ENCODE data around the gene RIPOR1.

Gene RIPOR1

DNA sequence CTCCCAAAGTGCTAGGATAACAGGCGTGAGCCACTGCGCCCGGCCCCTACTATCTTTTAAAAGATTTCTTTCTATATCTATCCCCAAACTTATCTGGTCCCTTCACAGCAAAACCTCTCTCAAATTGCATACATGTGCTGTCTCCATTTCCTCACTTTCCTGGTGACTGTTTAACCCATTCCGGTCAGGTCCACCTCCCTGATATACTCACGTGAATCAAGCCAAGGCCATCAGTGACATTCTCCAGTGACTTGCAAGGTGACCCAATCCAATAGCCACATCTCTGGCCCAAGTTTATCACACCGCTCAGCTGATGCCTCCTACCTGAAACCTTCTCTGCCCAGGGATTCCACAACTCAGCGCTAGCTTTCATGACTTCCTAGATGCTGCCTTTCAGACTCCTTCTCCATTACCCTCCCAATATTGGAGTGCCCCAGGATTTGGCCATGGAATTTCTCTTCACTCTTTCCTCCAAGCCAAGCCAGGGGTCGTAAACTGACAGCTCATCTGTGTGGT, 32.3 kb downstream of the RIPOR1 start:
- Histone ChIP-seq H3K36me3 (ENCODE audit: low read length) (no peaks in the 10 kb centered on the region), H3K9ac (ENCODE audit: low read length) (peak overlapping the region; percentile 98), H4K20me1 (ENCODE audit: low read depth, low read length) (no peaks in the 10 kb centered on the region), H3K27ac (ENCODE audit: low read depth, low read length) (peak overlapping the region; percentile 94), H3K27me3 (ENCODE audit: low read length) (no peaks in the 10 kb centered on the region), H3K4me2 (ENCODE audit: low read depth, low read length, poor library complexity, severe bottlenecking) (peak overlapping the region; percentile 94), H3K79me2 (ENCODE audit: insufficient read depth, low read length) (peaks cover 76% of the 10 kb centered on the region), H2AFZ (ENCODE audit: low read depth, low read length, severe bottlenecking) (no peak overlapping the region), H3F3A (ENCODE audit: insufficient read depth) (peaks cover 20% of the 10 kb centered on the region), H3K4me3 (ENCODE audit: insufficient read depth, low read length, poor library complexity, severe bottlenecking) (peak overlapping the region; percentile 75), H3K9me2 (replicated peaks; ENCODE audit: insufficient read depth, low read length) (no peaks in the 10 kb centered on the region), H3K9me3 (ENCODE audit: insufficient read depth, low read length) (no peaks in the 10 kb centered on the region)
- no peak for TF ChIP-seq EZH2phosphoT487 (conservative IDR thresholded peaks at IDR 0.05; ENCODE audit: low read length)
- TF ChIP-seq, protein P1, sequence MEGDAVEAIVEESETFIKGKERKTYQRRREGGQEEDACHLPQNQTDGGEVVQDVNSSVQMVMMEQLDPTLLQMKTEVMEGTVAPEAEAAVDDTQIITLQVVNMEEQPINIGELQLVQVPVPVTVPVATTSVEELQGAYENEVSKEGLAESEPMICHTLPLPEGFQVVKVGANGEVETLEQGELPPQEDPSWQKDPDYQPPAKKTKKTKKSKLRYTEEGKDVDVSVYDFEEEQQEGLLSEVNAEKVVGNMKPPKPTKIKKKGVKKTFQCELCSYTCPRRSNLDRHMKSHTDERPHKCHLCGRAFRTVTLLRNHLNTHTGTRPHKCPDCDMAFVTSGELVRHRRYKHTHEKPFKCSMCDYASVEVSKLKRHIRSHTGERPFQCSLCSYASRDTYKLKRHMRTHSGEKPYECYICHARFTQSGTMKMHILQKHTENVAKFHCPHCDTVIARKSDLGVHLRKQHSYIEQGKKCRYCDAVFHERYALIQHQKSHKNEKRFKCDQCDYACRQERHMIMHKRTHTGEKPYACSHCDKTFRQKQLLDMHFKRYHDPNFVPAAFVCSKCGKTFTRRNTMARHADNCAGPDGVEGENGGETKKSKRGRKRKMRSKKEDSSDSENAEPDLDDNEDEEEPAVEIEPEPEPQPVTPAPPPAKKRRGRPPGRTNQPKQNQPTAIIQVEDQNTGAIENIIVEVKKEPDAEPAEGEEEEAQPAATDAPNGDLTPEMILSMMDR (IDR thresholded peaks at IDR 0.05; ENCODE audit: insufficient read depth, low read length, poor library complexity, severe bottlenecking), result no peak

DNA sequence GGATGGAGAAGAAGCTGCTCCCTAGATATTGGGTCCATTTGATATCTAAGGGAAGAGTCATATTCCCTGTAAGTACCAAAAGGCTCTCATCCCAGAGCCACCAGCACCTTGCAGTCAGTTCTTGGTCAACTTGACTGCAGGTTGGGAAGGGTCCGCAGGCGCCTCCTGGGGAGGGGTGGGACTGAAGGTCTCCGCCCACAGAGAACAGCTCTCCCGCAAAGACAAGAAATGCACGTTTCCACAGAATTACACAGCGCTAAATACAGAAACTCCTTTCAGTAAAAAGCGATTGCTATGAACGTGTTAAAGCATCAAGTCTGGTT, 32.8 kb downstream of the RIPOR1 start:
- TF ChIP-seq, protein P1 (IDR thresholded peaks at IDR 0.05; ENCODE audit: insufficient read depth, low read length, poor library complexity, severe bottlenecking), result no peak
- TF ChIP-seq EZH2phosphoT487 (conservative IDR thresholded peaks at IDR 0.05; ENCODE audit: low read length), result no peak
- peaks cover 81% of the 10 kb centered on the region for H3K79me2 ChIP-seq (ENCODE audit: insufficient read depth, low read length)
- peak overlapping the region; percentile 94 for H3K27ac ChIP-seq (ENCODE audit: low read depth, low read length)
- H4K20me1 ChIP-seq (ENCODE audit: low read depth, low read length), result no peaks in the 10 kb centered on the region
- no peaks in the 10 kb centered on the region for H3K36me3 ChIP-seq (ENCODE audit: low read length)
- no peaks in the 10 kb centered on the region for H3K9me3 ChIP-seq (ENCODE audit: insufficient read depth, low read length)
- peak overlapping the region; percentile 98 for H3K9ac ChIP-seq (ENCODE audit: low read length)
- peak overlapping the region; percentile 69 for H2AFZ ChIP-seq (ENCODE audit: low read depth, low read length, severe bottlenecking)
- H3K4me3 ChIP-seq (ENCODE audit: insufficient read depth, low read length, poor library complexity, severe bottlenecking), result peak overlapping the region; percentile 75
- peaks cover 17% of the 10 kb centered on the region for H3F3A ChIP-seq (ENCODE audit: insufficient read depth)
- H3K27me3 ChIP-seq (ENCODE audit: low read length), result no peaks in the 10 kb centered on the region
- peak overlapping the region; percentile 94 for H3K4me2 ChIP-seq (ENCODE audit: low read depth, low read length, poor library complexity, severe bottlenecking)
- no peaks in the 10 kb centered on the region for H3K9me2 ChIP-seq (replicated peaks; ENCODE audit: insufficient read depth, low read length)

DNA sequence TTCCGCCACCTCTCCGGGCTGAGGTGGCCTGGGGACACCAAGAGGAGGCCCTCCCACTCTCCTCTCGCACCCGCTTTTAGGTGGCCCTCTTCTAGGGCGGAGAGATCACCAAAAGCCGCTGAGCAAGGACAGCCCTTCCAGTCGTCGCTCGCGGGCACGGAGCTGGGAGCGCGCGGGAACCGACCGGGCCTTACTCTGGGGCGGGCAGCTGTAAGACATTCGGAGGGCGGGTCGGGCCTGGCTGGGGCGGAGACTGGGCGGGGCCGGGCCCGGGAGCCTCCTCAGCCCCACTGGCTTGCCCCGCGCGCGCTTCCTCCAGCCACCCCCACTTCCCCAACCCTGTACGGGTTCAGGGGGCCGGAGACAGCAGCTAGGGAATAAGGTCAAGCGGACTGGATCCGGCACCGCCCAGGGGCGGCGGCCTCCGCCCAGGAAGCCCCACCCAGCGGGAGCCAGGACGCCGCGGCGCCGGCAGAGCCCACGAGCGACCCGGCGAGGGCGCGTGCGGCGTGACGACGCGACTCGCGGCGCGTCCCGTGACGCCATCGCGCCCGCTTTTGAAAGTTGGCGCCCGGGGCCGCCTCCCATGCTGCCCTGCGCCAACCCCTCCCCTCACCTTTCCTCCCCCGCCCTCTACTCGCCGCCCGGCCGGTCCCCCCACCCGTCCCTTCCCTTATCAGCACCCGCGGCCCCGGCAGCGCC, 33.3 kb downstream of the RIPOR1 start:
- H3K27ac ChIP-seq (ENCODE audit: low read depth, low read length), result peak overlapping the region; percentile 94
- H2AFZ ChIP-seq (ENCODE audit: low read depth, low read length, severe bottlenecking), result peak overlapping the region; percentile 69
- H3K27me3 ChIP-seq (ENCODE audit: low read length), result no peaks in the 10 kb centered on the region
- peak overlapping the region; percentile 94 for H3K4me2 ChIP-seq (ENCODE audit: low read depth, low read length, poor library complexity, severe bottlenecking)
- H4K20me1 ChIP-seq (ENCODE audit: low read depth, low read length), result no peaks in the 10 kb centered on the region
- peak overlapping the region; percentile 75 for H3K4me3 ChIP-seq (ENCODE audit: insufficient read depth, low read length, poor library complexity, severe bottlenecking)
- TF ChIP-seq, protein P1 (IDR thresholded peaks at IDR 0.05; ENCODE audit: insufficient read depth, low read length, poor library complexity, severe bottlenecking), result no peak
- TF ChIP-seq EZH2phosphoT487 (conservative IDR thresholded peaks at IDR 0.05; ENCODE audit: low read length), result no peak
- H3K79me2 ChIP-seq (ENCODE audit: insufficient read depth, low read length), result peaks cover 81% of the 10 kb centered on the region
- H3K9me3 ChIP-seq (ENCODE audit: insufficient read depth, low read length), result no peaks in the 10 kb centered on the region
- peak overlapping the region; percentile 98 for H3K9ac ChIP-seq (ENCODE audit: low read length)
- H3K36me3 ChIP-seq (ENCODE audit: low read length), result no peaks in the 10 kb centered on the region
- H3K9me2 ChIP-seq (replicated peaks; ENCODE audit: insufficient read depth, low read length), result no peaks in the 10 kb centered on the region
- peaks cover 19% of the 10 kb centered on the region for H3F3A ChIP-seq (ENCODE audit: insufficient read depth)

All from SU-DHL-6 (cell line).